Panc1 (cell line): ENCODE measurements around the gene MYCN. TPM values are rescaled to one million over a fixed set of nuclear protein-coding genes. Genes with fewer than 3 reads are reported as not detected.

Source experiments
- ATAC-seq: fragments of 200-7000 bp; cut with Tn5 transposase; 2 replicates; pipeline ENCODE4 v1.9.1; 2020; ENCODE audit warnings: mild to moderate bottlenecking, moderate library complexity
- BruUV-seq: library from RNA; stranded (reverse); fragments of 400-500 nt; replicated peaks from 2 replicates; lab custom pipeline; 2021; lab: Mats Ljungman, UMichigan
- CTCF ChIA-PET: fragments of 300-600 bp; sonication (Branson Sonifier 250); formaldehyde crosslinking; loops from one replicate; lab custom pipeline; 2022; ENCODE audit warnings: antibody characterized with exemption; lab: Charles Lee
- POLR2A ChIA-PET: fragments of 300-600 bp; sonication (Branson Sonifier 250); formaldehyde crosslinking; loops from one replicate; lab custom pipeline; 2022; ENCODE audit warnings: antibody characterized with exemption; lab: Charles Lee
- DNase-seq: peaks from one replicate; pipeline ENCODE4 v3.0.0-alpha.2; 2010; ENCODE audit warnings: low read depth, low spot score
- H3K27ac ChIP-seq: 2 replicates; pipeline ENCODE4 v1.5.1; 2011; ENCODE audit warnings: mild to moderate bottlenecking, low read length, inconsistent platforms
- H3K27me3 ChIP-seq: fragments of 200-500 bp; sonication (Bioruptor generic); 2 replicates; pipeline ENCODE4 v1.6.0; 2014; ENCODE audit warnings: low read length, inconsistent platforms; ENCODE audit not compliant: control insufficient read depth, insufficient read depth
- H3K36me3 ChIP-seq: fragments of 200-500 bp; sonication (Bioruptor generic); 2 replicates; pipeline ENCODE4 v1.5.1; 2014; ENCODE audit warnings: inconsistent platforms, mild to moderate bottlenecking, low read length, moderate library complexity; ENCODE audit not compliant: control insufficient read depth, insufficient read depth
- H3K4me1 ChIP-seq: 2 replicates; pipeline ENCODE4 v1.5.1; 2011; ENCODE audit warnings: inconsistent platforms, mild to moderate bottlenecking, low read length, moderate library complexity; ENCODE audit not compliant: control insufficient read depth, insufficient read depth
- H3K4me3 ChIP-seq, 2 experiments: 2 replicates each; pipeline ENCODE4 v1.5.1; 2011 to 2012; ENCODE audit warnings: low read depth in 2 of 2, low read length in 2 of 2, mild to moderate bottlenecking in 2 of 2, inconsistent platforms in 1 of 2, moderate library complexity in 1 of 2
- H3K9me3 ChIP-seq: fragments of 200-500 bp; sonication (Bioruptor generic); 2 replicates; pipeline ENCODE4 v1.5.1; 2014; ENCODE audit warnings: low read depth, mild to moderate bottlenecking, inconsistent platforms, low read length, moderate library complexity; ENCODE audit not compliant: control insufficient read depth, insufficient read depth
- CTCF ChIP-seq: fragments of 450-650 bp; IDR thresholded peaks from 2 replicates; pipeline ENCODE4 v1.5.1; 2017; ENCODE audit warnings: mild to moderate bottlenecking
- POLR2AphosphoS5 ChIP-seq: IDR thresholded peaks from 2 replicates; pipeline ENCODE4 v1.6.1; 2012; ENCODE audit warnings: mild to moderate bottlenecking, low read depth, low read length, moderate library complexity
- REST ChIP-seq, 2 experiments: IDR thresholded peaks; 2 replicates each; pipeline ENCODE4 v1.6.1; 2011 to 2012; ENCODE audit warnings: low read depth in 2 of 2, control low read depth in 1 of 2, low read length in 1 of 2, mild to moderate bottlenecking in 1 of 2, moderate library complexity in 1 of 2; ENCODE audit not compliant: insufficient read depth in 1 of 2
- SIN3A ChIP-seq: IDR thresholded peaks from 2 replicates; pipeline ENCODE4 v1.6.1; 2012; ENCODE audit warnings: low read depth, mild to moderate bottlenecking, low read length, moderate library complexity, borderline replicate concordance; ENCODE audit not compliant: insufficient read depth
- TCF7L2 ChIP-seq: IDR thresholded peaks from 2 replicates; pipeline ENCODE4 v1.6.1; 2011; ENCODE audit warnings: mild to moderate bottlenecking, low read depth, low read length, inconsistent platforms
- in situ Hi-C: cut with HindIII; loops from 2 replicates; pipeline ENCODE4 v1.10.0; 2016; ENCODE audit warnings: low sequenced_read_pairs, low pct_unique_long_range_greater_than_20kb
- intact Hi-C: fragments of 100-400 bp; cut with micrococcal nuclease; formaldehyde crosslinking; loops from one replicate; pipeline ENCODE4 v1.10.0; 2022; ENCODE audit not compliant: unreplicated experiment
- total RNA-seq: library from RNA; stranded (reverse); gene quantifications from one replicate; pipeline ENCODE4 v1.2.1, GENCODE V29; 2021; ENCODE audit not compliant: unreplicated experiment

MYCN gene
- total RNA-seq, 1 experiment from 2014 or later: not detected

GRCh38 chr2:15971831-15972522, 31.6 kb downstream of the MYCN start:
- ATAC-seq (no peak), DNase-seq (no peak)
- H3K4me3 ChIP-seq: no peak overlapping the region
- no TSS peak for BruUV-seq
- H3K4me1 ChIP-seq: no peaks in the 10 kb centered on the region
- H3K27ac ChIP-seq: no peak overlapping the region
- CTCF ChIA-PET: no interaction called here
- no peak for TF ChIP-seq REST (IDR thresholded peaks at IDR 0.05; ENCODE audit: insufficient read depth in 1 of 2, low read depth in 2 of 2, low read length in 1 of 2)
- no peak for TF ChIP-seq CTCF
- TF ChIP-seq SIN3A: no peak
- TF ChIP-seq TCF7L2: no peak
- no peak for TF ChIP-seq POLR2AphosphoS5
- POLR2A ChIA-PET: interaction anchor here (0.6 kb wide), 1 partner anchor 307 kb away, joined by 6 read pairs; no protein-coding TSS in a partner anchor
- in situ Hi-C loops: no loop called here
- H3K27me3 ChIP-seq: no peaks in the 10 kb centered on the region
- H3K9me3 ChIP-seq: no peaks in the 10 kb centered on the region
- intact Hi-C loops: no loop called here
- H3K36me3 ChIP-seq: no peaks in the 10 kb centered on the region

- ChIA-PET POLR2A (no interaction called here), CTCF (no interaction called here)
- intact Hi-C loops (no loop called here), in situ Hi-C loops (no loop called here)
- Histone ChIP-seq H3K27ac (no peak overlapping the region), H3K4me3 (no peak overlapping the region), H3K36me3 (no peaks in the 10 kb centered on the region), H3K27me3 (no peaks in the 10 kb centered on the region), H3K4me1 (no peaks in the 10 kb centered on the region), H3K9me3 (no peaks in the 10 kb centered on the region)
- no TSS peak for BruUV-seq
- ATAC-seq (no peak), DNase-seq (no peak)
- TF ChIP-seq SIN3A: no peak
- TF ChIP-seq TCF7L2: no peak
- no peak for TF ChIP-seq CTCF
- no peak for TF ChIP-seq REST (IDR thresholded peaks at IDR 0.05; ENCODE audit: insufficient read depth in 1 of 2, low read depth in 2 of 2, low read length in 1 of 2)
- no peak for TF ChIP-seq POLR2AphosphoS5
Measured at GRCh38 chr2:15973481-15974401, 33.4 kb downstream of the MYCN start.
